GM23338 (cell line): ENCODE measurements around the gene TMEM63A.

Source experiments
- CTCF ChIP-seq, 2 experiments: fragments of 200-600 bp in 1 of 2; sonication (generic) in 1 of 2; conservative IDR thresholded peaks; 2 replicates each; pipeline versions ENCODE4 v1.5.1 to v1.6.1; 2016 to 2017; ENCODE audit warnings: antibody characterized with exemption in 2 of 2, low read depth in 2 of 2, mild to moderate bottlenecking in 2 of 2, moderate library complexity in 1 of 2
- JUNB ChIP-seq: IDR thresholded peaks from one replicate; pipeline ENCODE4 v1.6.1; 2016; ENCODE audit warnings: antibody characterized with exemption; ENCODE audit not compliant: unreplicated experiment
- POLR2AphosphoS5 ChIP-seq: IDR thresholded peaks from 2 replicates; pipeline ENCODE4 v1.6.1; 2016; ENCODE audit warnings: antibody characterized with exemption, low read depth
- REST ChIP-seq: IDR thresholded peaks from one replicate; pipeline ENCODE4 v1.6.1; 2018; ENCODE audit warnings: antibody characterized with exemption; ENCODE audit not compliant: unreplicated experiment

- TF ChIP-seq CTCF (conservative IDR thresholded peaks at IDR 0.05; ENCODE audit: low read depth in 2 of 2) (no peak), JUNB (no peak), REST (no peak), POLR2AphosphoS5 (no peak)
These were observed 19.6 kb downstream of the TMEM63A start for GRCh38 chr1:225862581-225862950.
